ENCODE data around the gene MCF2L2. TPM values are rescaled to one million over a fixed set of nuclear protein-coding genes. Genes with fewer than 3 reads are reported as not detected.
"Not testable (repeated sequence)": the region's sequence is repeated elsewhere in the genome, so short reads cannot be mapped to it uniquely, and the experiment has no call there.

MCF2L2 gene
- polyA plus RNA-seq, 2 of the 4 experiments (the other 2 are of a cell fraction) = 0.03 to 0.05 TPM

- H3K9me3 ChIP-seq = no peaks in the 10 kb centered on the region; the same call in 2 of the 3 replicates
- TF ChIP-seq CTCF (IDR thresholded peaks at IDR 0.05) = no peak
- no peak for TF ChIP-seq HEYL (CRISPR knock-in tag; IDR thresholded peaks at IDR 0.05)
- TF ChIP-seq ESRRA (IDR thresholded peaks at IDR 0.05; ENCODE audit: borderline replicate concordance, low read length) = no peak
- no peak for TF ChIP-seq FOSL2 (IDR thresholded peaks at IDR 0.05)
- TF ChIP-seq FOSL2 (CRISPR knock-in tag; IDR thresholded peaks at IDR 0.05) = no peak
- TF ChIP-seq CEBPB (IDR thresholded peaks at IDR 0.05) = no peak
- TF ChIP-seq RAD21 (conservative IDR thresholded peaks at IDR 0.05 in 1 of 2, IDR thresholded peaks at IDR 0.05 in 1 of 2) = no peak
- TF ChIP-seq CHD2 (IDR thresholded peaks at IDR 0.05; ENCODE audit: low read length, partially characterized antibody) = no peak
- no peak for TF ChIP-seq EP300 (IDR thresholded peaks at IDR 0.05)
- TF ChIP-seq NFE2L2 (conservative IDR thresholded peaks at IDR 0.05; ENCODE audit: low read length) = no peak
- no peak for TF ChIP-seq JUNB (IDR thresholded peaks at IDR 0.05)
- TF ChIP-seq, protein P1, sequence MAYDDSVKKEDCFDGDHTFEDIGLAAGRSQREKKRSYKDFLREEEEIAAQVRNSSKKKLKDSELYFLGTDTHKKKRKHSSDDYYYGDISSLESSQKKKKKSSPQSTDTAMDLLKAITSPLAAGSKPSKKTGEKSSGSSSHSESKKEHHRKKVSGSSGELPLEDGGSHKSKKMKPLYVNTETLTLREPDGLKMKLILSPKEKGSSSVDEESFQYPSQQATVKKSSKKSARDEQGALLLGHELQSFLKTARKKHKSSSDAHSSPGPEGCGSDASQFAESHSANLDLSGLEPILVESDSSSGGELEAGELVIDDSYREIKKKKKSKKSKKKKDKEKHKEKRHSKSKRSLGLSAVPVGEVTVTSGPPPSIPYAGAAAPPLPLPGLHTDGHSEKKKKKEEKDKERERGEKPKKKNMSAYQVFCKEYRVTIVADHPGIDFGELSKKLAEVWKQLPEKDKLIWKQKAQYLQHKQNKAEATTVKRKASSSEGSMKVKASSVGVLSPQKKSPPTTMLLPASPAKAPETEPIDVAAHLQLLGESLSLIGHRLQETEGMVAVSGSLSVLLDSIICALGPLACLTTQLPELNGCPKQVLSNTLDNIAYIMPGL (CRISPR knock-in tag; IDR thresholded peaks at IDR 0.05; ENCODE audit: borderline replicate concordance) = no peak
- ATAC-seq = 0 out of 6 replicates have a peak, but pooled peaks of 1 of the 2 experiments have one; percentile 32
Measured at GRCh38 chr3:183180784-183181295, 247.6 kb downstream of the MCF2L2 start.

DNA sequence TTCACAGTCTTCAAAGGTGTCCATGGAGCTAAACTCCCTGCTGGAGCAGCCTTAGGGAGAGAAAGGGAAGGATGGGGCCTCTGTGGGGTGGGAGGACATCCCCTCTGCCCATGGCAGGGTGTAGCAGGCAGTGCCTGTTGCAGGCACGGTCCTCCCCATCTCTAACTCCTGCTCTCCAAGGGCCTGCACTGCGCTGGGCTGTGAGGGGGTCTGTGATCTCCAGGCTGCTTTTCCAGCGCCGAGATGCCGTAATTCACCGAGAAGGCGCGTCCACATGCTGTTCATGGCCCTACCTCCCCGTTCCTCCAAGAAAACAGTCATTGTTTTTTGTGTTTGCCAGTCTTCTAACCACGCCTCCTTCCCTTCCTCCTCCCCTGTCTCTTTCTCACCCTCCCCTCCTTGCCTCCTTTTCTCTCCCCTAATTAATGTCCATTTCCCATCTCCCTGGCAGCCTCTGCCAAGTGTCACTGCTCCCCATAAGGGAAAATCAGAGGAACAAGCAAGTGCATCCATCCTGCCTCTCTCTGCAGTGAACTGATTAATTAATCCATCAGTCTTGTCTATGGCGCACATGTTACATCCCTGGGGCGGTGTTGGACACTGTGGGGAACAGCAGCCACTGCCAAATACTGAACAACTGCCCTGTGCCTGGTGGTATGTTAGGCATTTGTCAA lies 248.2 kb downstream of the MCF2L2 start:
- ATAC-seq (peak; percentile 4 to 5; a peak in 2 of 6 replicates), FAIRE-seq (no peak), DNase-seq (ENCODE audit: low read depth in 1 of 2, low spot score in 1 of 2) (no peak)
- POLR2A ChIA-PET = no interaction called here
- 83% methylated on average over 12 of the region's 12 CpGs for WGBS (ENCODE audit: missing lambda C conversion rate)
- TF ChIP-seq MAFK (IDR thresholded peaks at IDR 0.05; ENCODE audit: partially characterized antibody) (no peak), NR3C1 (IDR thresholded peaks at IDR 0.05) (no peak), TFCP2L1 (CRISPR knock-in tag; IDR thresholded peaks at IDR 0.05) (no peak), HDAC2 (IDR thresholded peaks at IDR 0.05) (no peak), EHF (CRISPR knock-in tag; IDR thresholded peaks at IDR 0.05) (no peak), FOSB (CRISPR knock-in tag; IDR thresholded peaks at IDR 0.05) (no peak)
- TF ChIP-seq, protein P2, sequence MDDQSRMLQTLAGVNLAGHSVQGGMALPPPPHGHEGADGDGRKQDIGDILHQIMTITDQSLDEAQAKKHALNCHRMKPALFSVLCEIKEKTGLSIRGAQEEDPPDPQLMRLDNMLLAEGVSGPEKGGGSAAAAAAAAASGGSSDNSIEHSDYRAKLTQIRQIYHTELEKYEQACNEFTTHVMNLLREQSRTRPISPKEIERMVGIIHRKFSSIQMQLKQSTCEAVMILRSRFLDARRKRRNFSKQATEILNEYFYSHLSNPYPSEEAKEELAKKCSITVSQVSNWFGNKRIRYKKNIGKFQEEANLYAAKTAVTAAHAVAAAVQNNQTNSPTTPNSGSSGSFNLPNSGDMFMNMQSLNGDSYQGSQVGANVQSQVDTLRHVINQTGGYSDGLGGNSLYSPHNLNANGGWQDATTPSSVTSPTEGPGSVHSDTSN (IDR thresholded peaks at IDR 0.05) = no peak
- Histone ChIP-seq H3K4me2 (no peak overlapping the region), H3K9me3 (no peaks in the 10 kb centered on the region; the same call in 2 of the 3 replicates), H3K4me1 (peaks cover 3% of the 10 kb centered on the region; the same call in 1 of the 3 replicates), H3K27ac (no peak overlapping the region), H3K4me3 (no peak overlapping the region)
- CTCF ChIA-PET = interaction anchor here (1.0 to 13.5 kb wide), 4 partner anchors 15 to 202 kb away, joined by 3 to 380 read pairs (median 8); no protein-coding TSS in a partner anchor

More at GRCh38 chr3:183180784-183181295, 247.6 kb downstream of the MCF2L2 start:
- ChIA-PET POLR2A (no interaction called here), CTCF (interaction anchor here (13.5 kb wide), 1 partner anchor 201 kb away, joined by 380 read pairs; no protein-coding TSS in a partner anchor)
- WGBS (ENCODE audit: missing lambda C conversion rate) = 63% methylated on average over 5 of the region's 11 CpGs
- H3K4me3 ChIP-seq = no peak overlapping the region
- H3K27ac ChIP-seq = no peak overlapping the region
- no peak overlapping the region for H3K4me2 ChIP-seq
- DNase-seq (ENCODE audit: low read depth in 1 of 2, low spot score in 1 of 2) = no peak
- no peak for FAIRE-seq
- peaks cover 3% of the 10 kb centered on the region; the same call in 1 of the 3 replicates for H3K4me1 ChIP-seq

DNA sequence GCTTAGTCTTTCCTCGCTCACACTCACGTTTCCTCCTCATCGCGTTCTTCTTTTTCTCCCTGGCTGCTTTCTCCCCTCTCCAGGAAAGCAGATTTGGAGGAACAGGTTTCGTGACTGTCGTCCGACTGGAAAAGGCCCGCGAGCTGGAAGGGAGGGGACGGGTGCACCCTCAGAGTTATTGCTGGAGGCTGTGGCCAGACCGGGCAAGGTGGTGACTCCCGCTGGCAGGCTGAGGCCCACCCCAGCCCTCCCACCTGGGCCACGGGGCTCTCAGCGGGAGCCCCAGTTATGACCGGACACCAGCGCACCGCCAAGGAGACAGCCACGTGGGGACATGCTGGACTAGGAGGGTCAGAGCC lies 248.9 kb downstream of the MCF2L2 start:
- CTCF ChIA-PET = interaction anchor here (0.6 to 13.5 kb wide), 6 partner anchors 14 to 340 kb away, joined by 3 to 380 read pairs (median 4); no protein-coding TSS in a partner anchor
- Histone ChIP-seq H3K4me3 (peak overlapping the region; percentile 45; the same call in 2 of the 3 replicates), H3K4me2 (peak overlapping the region; percentile 85)
- POLR2A ChIA-PET; DNase-seq (ENCODE audit: low read depth in 1 of 2, low spot score in 1 of 2); H3K9me3 ChIP-seq; H3K4me1 ChIP-seq; FAIRE-seq; H3K27ac ChIP-seq: not testable (repeated sequence)
- 76% methylated on average over 16 of the region's 18 CpGs for WGBS (ENCODE audit: missing lambda C conversion rate)
- peak; percentile 3 to 6; a peak in 2 of 6 replicates for ATAC-seq
